ENCODE results near the gene GPC5.

Gene GPC5

DNA sequence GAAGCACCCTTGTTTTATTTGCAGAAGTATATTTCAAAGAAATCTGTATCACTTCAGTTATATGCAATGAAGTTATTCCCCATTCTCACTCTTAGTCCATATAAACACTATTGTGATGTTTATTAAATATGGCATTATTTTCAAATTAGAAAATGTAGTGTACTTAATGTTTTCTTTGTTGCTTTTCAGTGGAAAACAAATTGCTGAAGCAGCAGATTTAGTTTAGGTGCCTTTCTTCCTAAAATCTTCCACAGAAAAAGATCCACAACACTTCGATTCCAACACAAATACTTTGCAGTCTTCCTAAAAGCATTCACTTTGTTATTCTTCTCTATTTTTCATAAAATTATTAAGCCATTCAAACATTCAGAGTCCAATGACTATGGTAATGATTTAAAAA lies 1336.1 kb downstream of the GPC5 start:
- Histone ChIP-seq H2AFZ (ENCODE audit: insufficient read depth, low read length, poor library complexity) (no peak overlapping the region), H3K14ac (ENCODE audit: low read length) (no peak overlapping the region), H4K8ac (ENCODE audit: low read depth, low read length) (no peak overlapping the region), H3K4ac (ENCODE audit: low read depth, low read length) (no peak overlapping the region), H2BK5ac (ENCODE audit: low read depth, low read length, poor library complexity) (no peak overlapping the region), H3K18ac (ENCODE audit: low read length) (no peak overlapping the region), H3K79me2 (ENCODE audit: control insufficient read depth, insufficient read depth, low read length, poor library complexity) (no peaks in the 10 kb centered on the region), H3K79me1 (ENCODE audit: low read length) (no peaks in the 10 kb centered on the region), H3K4me1 (ENCODE audit: control insufficient read depth in 1 of 2, insufficient read depth in 2 of 2, low read length in 2 of 2) (no peaks in the 10 kb centered on the region), H3K9me3 (ENCODE audit: insufficient read depth, low read depth, low read length) (no peaks in the 10 kb centered on the region), H3K27ac (ENCODE audit: low read depth, low read length) (no peak overlapping the region), H2AK5ac (ENCODE audit: low read length) (no peak overlapping the region), H3K4me3 (ENCODE audit: low read depth, low read length) (no peak overlapping the region), H4K12ac (ENCODE audit: low read depth, low read length) (no peak overlapping the region), H3K4me2 (ENCODE audit: low read length) (no peak overlapping the region), H2BK12ac (ENCODE audit: low read length) (no peak overlapping the region), H3K23ac (ENCODE audit: low read length) (no peak overlapping the region), H3K27me3 (ENCODE audit: insufficient read depth, low read length) (no peaks in the 10 kb centered on the region), H3K9ac (ENCODE audit: low read length) (no peak overlapping the region), H3K36me3 (ENCODE audit: control insufficient read depth in 1 of 2, insufficient read depth in 2 of 2, low read length in 2 of 2) (no peaks in the 10 kb centered on the region), H4K91ac (ENCODE audit: low read depth, low read length) (no peak overlapping the region), H2BK120ac (ENCODE audit: insufficient read depth, low read length, poor library complexity) (no peak overlapping the region)
- WGBS (ENCODE audit: extremely low coverage, insufficient coverage, insufficient read length) = 100% methylated on average over 1 of the region's 1 CpG
- no peak for DNase-seq

DNA sequence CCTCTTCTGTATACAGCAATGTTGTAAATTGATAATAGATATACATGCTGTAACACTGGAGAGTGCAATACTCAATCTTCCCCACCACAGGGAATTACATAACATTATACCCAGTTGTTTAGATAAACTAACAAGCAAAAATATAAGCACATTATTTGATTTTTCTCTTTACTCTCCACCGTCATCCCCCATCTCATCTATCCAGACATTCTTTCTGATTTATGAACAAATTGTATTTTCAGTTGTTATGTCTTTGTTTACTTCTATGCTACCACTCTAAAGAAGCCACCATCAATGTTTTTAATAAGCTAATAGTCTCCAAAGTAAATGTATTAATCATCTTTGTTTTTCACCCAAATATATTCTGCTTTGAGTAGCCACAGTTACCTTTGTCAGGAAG lies 1337.5 kb downstream of the GPC5 start:
- Histone ChIP-seq H3K27ac (ENCODE audit: low read depth, low read length) (no peak overlapping the region), H2AFZ (ENCODE audit: insufficient read depth, low read length, poor library complexity) (no peak overlapping the region), H3K4me1 (ENCODE audit: control insufficient read depth in 1 of 2, insufficient read depth in 2 of 2, low read length in 2 of 2) (no peaks in the 10 kb centered on the region), H3K4me3 (ENCODE audit: low read depth, low read length) (no peak overlapping the region), H2BK5ac (ENCODE audit: low read depth, low read length, poor library complexity) (no peak overlapping the region), H3K9me3 (ENCODE audit: insufficient read depth, low read depth, low read length) (no peaks in the 10 kb centered on the region), H3K23ac (ENCODE audit: low read length) (no peak overlapping the region), H3K9ac (ENCODE audit: low read length) (no peak overlapping the region), H3K4ac (ENCODE audit: low read depth, low read length) (no peak overlapping the region), H4K91ac (ENCODE audit: low read depth, low read length) (no peak overlapping the region), H3K79me1 (ENCODE audit: low read length) (no peaks in the 10 kb centered on the region), H3K4me2 (ENCODE audit: low read length) (no peak overlapping the region), H2BK12ac (ENCODE audit: low read length) (no peak overlapping the region), H3K79me2 (ENCODE audit: control insufficient read depth, insufficient read depth, low read length, poor library complexity) (no peaks in the 10 kb centered on the region), H2AK5ac (ENCODE audit: low read length) (no peak overlapping the region), H3K36me3 (ENCODE audit: control insufficient read depth in 1 of 2, insufficient read depth in 2 of 2, low read length in 2 of 2) (no peaks in the 10 kb centered on the region), H4K8ac (ENCODE audit: low read depth, low read length) (no peak overlapping the region), H4K12ac (ENCODE audit: low read depth, low read length) (no peak overlapping the region), H3K18ac (ENCODE audit: low read length) (no peak overlapping the region), H3K27me3 (ENCODE audit: insufficient read depth, low read length) (no peaks in the 10 kb centered on the region), H2BK120ac (ENCODE audit: insufficient read depth, low read length, poor library complexity) (no peak overlapping the region), H3K14ac (ENCODE audit: low read length) (no peak overlapping the region)
- WGBS (ENCODE audit: extremely low coverage, insufficient coverage, insufficient read length) = no CpG with 5 or more reads among the region's 1 CpG
- no peak for DNase-seq

DNA sequence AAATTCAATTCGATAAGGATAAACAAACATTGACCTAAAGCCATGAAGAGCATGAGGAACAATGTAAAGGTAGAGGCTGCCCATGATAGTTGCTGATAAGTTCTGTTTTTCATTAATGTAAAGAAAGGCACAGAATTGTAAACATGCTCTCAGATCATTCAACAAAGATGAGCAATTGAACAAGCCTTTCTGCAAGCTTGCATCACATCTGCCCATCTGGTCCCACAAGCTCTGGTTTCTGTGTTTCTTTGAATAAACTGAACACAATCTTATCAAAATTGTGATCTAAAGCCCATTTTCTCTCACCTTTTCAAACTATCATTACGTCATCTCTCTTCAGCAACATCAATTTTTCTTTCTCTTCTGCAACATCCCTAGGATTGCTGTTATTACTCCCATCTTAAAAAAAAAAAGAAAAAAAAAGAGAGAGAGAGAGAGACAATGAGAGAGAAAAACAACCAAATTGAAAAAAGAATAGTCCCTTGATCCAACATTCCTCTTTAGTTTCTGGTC lies 1340.9 kb downstream of the GPC5 start:
- Histone ChIP-seq H3K27me3 (ENCODE audit: insufficient read depth, low read length) (no peaks in the 10 kb centered on the region), H3K79me1 (ENCODE audit: low read length) (no peaks in the 10 kb centered on the region), H3K9me3 (ENCODE audit: insufficient read depth, low read depth, low read length) (no peaks in the 10 kb centered on the region), H2AK5ac (ENCODE audit: low read length) (no peak overlapping the region), H3K4me2 (ENCODE audit: low read length) (no peak overlapping the region), H3K4me3 (ENCODE audit: low read depth, low read length) (no peak overlapping the region), H3K4ac (ENCODE audit: low read depth, low read length) (no peak overlapping the region), H4K12ac (ENCODE audit: low read depth, low read length) (no peak overlapping the region), H2AFZ (ENCODE audit: insufficient read depth, low read length, poor library complexity) (no peak overlapping the region), H3K4me1 (ENCODE audit: control insufficient read depth in 1 of 2, insufficient read depth in 2 of 2, low read length in 2 of 2) (no peaks in the 10 kb centered on the region), H3K27ac (ENCODE audit: low read depth, low read length) (no peak overlapping the region), H2BK120ac (ENCODE audit: insufficient read depth, low read length, poor library complexity) (no peak overlapping the region), H3K14ac (ENCODE audit: low read length) (no peak overlapping the region), H2BK5ac (ENCODE audit: low read depth, low read length, poor library complexity) (no peak overlapping the region), H4K91ac (ENCODE audit: low read depth, low read length) (no peak overlapping the region), H3K36me3 (ENCODE audit: control insufficient read depth in 1 of 2, insufficient read depth in 2 of 2, low read length in 2 of 2) (no peaks in the 10 kb centered on the region), H3K79me2 (ENCODE audit: control insufficient read depth, insufficient read depth, low read length, poor library complexity) (no peaks in the 10 kb centered on the region), H4K8ac (ENCODE audit: low read depth, low read length) (no peak overlapping the region), H2BK12ac (ENCODE audit: low read length) (no peak overlapping the region), H3K9ac (ENCODE audit: low read length) (no peak overlapping the region), H3K23ac (ENCODE audit: low read length) (no peak overlapping the region), H3K18ac (ENCODE audit: low read length) (no peak overlapping the region)
- DNase-seq = no peak
- WGBS (ENCODE audit: extremely low coverage, insufficient coverage, insufficient read length) = 100% methylated on average over 1 of the region's 2 CpGs

DNA sequence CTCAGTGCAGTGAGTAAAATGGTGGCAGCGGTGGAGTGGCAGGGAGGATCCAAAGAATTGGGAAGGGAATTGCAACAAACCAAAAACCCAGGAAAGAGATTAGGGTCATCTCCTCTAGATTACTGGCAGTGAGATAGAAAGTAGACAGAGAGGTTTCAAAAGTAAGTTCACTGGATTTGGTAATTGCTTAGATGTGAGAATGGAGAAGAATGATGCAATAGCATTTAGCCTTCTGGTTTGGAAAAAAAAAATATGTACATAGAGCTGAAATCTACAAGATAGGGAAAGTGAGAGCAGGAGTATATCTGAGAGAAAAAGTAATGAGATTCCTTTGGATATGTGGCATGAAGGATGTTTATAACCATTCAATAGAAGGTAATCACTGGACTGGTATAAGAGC lies 1345.6 kb downstream of the GPC5 start:
- no peak overlapping the region for H3K4me3 ChIP-seq (ENCODE audit: low read depth, low read length)
- no peak overlapping the region for H3K27ac ChIP-seq (ENCODE audit: low read depth, low read length)
- H3K9ac ChIP-seq (ENCODE audit: low read length) = no peak overlapping the region
- DNase-seq = no peak
- H3K18ac ChIP-seq (ENCODE audit: low read length) = no peak overlapping the region
- H3K79me2 ChIP-seq (ENCODE audit: control insufficient read depth, insufficient read depth, low read length, poor library complexity) = no peaks in the 10 kb centered on the region
- H4K91ac ChIP-seq (ENCODE audit: low read depth, low read length) = no peak overlapping the region
- H4K12ac ChIP-seq (ENCODE audit: low read depth, low read length) = no peak overlapping the region
- WGBS (ENCODE audit: extremely low coverage, insufficient coverage, insufficient read length) = no CpG with 5 or more reads among the region's 1 CpG
- no peak overlapping the region for H3K4ac ChIP-seq (ENCODE audit: low read depth, low read length)
- H2AK5ac ChIP-seq (ENCODE audit: low read length) = no peak overlapping the region
- H3K23ac ChIP-seq (ENCODE audit: low read length) = no peak overlapping the region
- H3K27me3 ChIP-seq (ENCODE audit: insufficient read depth, low read length) = no peaks in the 10 kb centered on the region
- H3K9me3 ChIP-seq (ENCODE audit: insufficient read depth, low read depth, low read length) = no peaks in the 10 kb centered on the region
- no peak overlapping the region for H3K14ac ChIP-seq (ENCODE audit: low read length)
- no peak overlapping the region for H2BK120ac ChIP-seq (ENCODE audit: insufficient read depth, low read length, poor library complexity)
- no peaks in the 10 kb centered on the region for H3K4me1 ChIP-seq (ENCODE audit: control insufficient read depth in 1 of 2, insufficient read depth in 2 of 2, low read length in 2 of 2)
- no peaks in the 10 kb centered on the region for H3K79me1 ChIP-seq (ENCODE audit: low read length)
- no peak overlapping the region for H2BK5ac ChIP-seq (ENCODE audit: low read depth, low read length, poor library complexity)
- no peaks in the 10 kb centered on the region for H3K36me3 ChIP-seq (ENCODE audit: control insufficient read depth in 1 of 2, insufficient read depth in 2 of 2, low read length in 2 of 2)
- no peak overlapping the region for H2BK12ac ChIP-seq (ENCODE audit: low read length)
- H3K4me2 ChIP-seq (ENCODE audit: low read length) = no peak overlapping the region
- no peak overlapping the region for H4K8ac ChIP-seq (ENCODE audit: low read depth, low read length)
- H2AFZ ChIP-seq (ENCODE audit: insufficient read depth, low read length, poor library complexity) = no peak overlapping the region
